NCI-H1436 treated with DMSO at 0.1 percent for 48 hours (cell line): ENCODE data around the gene MAB21L4.

ENCODE experiments used
- DNase-seq: peaks from one replicate; lab custom pipeline; 2025; lab: John Stamatoyannopoulos, UW

Gene MAB21L4

DNA sequence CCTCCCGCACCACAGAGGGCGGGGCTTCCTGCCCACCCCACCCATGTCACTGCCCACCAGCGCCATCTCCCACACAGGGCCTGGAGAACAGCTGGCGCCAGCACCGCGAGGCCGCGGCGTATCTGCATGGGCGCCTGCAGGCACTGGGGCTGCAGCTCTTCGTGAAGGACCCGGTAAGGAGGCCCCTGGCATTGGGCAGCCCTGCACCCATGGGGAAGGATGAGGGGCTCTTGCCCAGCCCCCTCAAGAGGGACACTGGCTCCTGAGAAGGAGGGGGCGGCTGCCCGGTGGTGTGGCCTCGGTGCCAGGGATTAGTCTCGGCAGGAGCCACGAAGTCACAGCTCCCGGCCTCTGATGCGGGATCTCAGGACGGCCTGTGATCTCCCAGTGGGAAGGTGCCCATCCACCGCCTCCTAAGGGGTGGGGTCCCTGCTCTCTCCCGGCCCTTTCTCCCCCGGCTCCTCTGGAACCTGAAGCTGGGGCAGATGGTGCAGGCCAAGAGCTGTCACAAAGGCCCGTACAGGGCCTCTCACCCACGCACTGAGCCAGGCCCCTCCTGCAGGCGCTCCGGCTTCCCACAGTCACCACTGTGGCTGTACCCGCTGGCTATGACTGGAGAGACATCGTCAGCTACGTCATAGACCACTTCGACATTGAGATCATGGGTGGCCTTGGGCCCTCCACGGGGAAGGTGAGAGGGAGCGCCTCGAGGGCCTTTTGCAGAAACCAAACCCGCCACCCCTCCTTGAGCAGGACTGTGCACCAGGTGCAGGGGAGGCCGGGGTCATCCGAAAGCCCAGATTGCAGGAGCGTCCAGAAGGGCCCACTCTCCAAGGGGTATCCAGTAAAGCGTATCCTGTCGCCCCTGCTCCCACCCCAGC, 18.3 kb downstream of the MAB21L4 start:
- DNase-seq, result no peak

DNA sequence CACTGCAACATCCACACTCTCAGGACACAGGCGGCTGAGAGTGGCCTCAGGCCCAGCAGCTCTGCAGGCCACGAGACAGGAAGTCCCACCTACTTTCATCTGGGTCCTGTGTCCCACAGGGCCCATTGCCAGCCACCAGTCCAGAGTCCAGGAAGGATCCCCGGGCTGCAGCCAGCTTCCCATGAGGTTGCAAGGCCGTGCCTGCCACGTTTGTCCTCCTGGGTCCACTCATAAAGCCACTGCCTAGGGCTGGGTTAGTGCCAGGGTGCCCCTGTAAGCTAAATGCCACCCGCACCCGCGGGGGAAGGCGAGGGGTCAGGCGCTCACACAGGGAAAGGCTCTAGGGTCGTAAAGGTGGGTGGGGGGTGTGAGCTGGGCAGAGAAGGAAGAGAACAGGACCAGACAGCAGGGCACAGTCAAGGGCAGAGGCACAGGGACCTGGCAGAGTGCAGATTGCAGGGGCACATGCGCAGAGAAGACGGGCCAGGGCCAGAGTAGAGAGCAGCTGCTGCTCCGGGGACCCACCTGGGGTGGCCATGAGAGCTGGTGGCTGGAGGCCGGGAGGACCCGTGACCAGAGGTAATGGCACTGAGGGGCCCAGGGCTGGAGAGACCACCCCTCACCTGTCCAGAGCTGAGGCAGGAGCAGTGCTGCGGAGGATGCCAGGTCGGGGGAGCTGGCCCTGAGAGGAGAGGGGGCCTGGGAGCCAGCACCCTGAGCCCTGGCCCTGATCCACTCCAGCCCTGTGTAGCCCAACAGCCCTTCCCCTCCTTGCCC, 19.3 kb downstream of the MAB21L4 start:
- DNase-seq, result no peak

DNA sequence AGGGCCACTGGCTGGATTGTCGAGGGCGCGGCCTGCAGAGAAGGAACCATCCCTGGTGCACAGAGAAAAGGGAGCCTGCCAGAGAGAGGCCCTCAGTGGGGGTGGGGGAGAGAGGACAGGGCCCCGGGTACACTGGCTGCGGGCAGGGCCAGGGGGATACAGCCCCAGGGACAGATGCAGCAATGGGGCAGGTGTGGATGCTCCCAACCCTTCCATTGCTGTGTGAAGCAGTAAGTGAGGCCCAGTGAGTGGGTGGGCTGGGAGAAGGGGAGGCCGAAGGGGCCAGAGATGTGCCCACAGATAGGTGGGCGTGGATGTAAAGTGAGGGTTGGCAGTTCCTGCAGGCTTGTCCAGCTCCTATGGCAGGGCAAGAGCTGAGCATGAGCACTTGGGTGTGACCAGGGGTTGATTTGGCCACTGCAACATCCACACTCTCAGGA, 19.9 kb downstream of the MAB21L4 start:
- DNase-seq, result no peak

DNA sequence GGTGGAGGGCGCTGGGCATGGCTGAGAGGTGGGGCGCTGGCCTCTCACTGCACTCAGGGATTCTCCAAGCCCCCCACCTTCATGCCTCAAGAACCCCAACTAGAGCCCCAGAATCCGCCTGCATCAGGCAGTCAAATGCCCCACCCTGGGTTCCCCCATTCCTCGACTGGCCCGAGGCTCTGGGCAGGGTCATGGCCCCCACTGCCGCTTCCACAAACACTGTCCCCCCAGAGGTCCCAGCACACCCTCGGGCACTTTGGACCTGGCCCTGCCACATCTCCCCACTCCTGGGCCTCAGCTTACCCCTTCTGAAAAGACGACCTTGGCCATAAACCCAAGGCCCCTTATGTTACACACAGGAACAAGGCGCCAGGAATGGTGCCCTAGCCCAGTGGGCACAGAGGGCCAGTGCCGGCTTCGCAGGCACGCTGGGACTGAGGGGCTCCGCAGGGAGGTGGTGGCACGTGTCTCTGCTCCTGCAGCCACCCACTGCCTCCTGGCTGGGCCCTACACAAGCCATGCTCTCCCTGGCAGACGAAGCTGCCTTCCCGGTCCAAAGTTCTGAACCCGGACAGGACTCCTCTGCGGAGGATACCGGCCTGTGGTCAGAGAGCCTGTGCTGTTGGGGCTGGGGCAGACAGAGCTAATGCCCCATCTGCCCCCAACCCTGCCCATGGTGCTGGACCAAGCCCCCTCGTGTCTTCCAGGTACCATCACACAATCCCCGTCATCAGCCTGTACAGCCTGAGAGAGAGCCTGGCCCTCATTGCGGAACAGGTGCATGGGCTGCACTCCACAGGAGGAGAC, 20.5 kb downstream of the MAB21L4 start:
- no peak for DNase-seq

DNA sequence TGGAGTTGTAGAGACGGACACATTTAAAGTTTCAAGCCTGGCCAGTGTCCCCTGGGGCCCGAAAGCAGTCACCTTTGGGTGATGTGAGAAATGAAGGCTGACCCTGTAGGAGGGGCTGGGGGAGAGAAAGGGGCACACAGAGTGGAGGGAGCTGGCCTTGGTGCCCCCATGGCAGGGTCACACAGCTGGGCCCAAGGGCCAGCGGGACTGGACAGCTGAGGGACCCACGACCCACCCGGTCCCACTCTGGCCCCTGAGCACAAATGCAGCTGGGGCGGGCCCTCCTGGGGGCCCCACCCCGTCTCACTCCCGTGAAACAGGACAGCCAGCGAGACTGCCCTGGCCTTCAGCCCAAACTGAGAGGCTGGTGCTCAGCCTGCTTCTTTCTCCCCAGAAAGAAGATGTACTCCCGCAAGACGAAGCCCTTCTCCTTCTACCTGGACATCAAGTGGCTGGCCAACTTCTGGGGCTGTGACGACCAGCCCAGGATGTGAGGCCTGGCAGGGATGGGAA, 21.2 kb downstream of the MAB21L4 start:
- no peak for DNase-seq

DNA sequence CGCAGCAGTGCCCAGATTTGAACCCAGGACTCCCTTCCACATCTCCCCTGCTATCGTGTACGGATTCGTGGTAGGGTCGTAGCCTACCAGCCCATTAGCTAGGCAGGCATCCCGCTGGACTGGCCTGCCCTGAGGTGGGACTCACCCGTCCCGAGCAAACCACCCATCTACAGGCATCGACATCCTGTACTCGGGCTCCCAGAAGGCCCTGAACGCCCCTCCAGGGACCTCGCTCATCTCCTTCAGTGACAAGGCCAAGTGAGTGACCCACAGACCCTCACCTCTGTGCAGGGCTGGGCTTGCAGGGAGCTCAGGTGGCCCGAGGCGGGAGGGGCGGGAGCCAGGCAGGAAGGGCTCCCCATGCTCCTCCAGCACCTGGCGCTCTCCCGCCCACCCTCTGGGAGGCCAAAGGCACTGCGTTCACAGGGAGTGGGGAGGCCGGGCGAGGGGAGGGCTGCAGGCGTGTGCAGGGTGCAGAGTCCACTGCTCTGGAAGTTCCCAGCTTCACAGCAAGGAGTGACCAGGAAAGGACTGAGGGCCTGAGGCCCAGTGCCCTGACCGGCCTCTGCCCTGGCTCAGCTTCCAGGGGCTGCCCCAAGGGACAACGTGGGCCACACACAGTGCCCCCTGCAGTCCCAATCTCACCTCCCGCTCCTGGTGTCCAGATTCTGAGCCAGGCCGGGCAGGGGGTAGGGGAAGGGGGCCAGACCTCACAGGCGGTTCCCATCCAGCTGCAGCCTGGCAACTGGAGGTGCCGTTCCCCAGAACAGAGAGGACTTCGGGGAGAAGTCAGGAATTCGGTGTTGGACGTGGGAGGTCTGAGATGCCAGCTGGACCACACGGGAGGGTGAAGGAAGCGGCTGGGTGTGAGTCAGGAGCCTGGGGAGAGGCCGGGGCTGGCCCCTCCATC, 21.9 kb downstream of the MAB21L4 start:
- no peak for DNase-seq

DNA sequence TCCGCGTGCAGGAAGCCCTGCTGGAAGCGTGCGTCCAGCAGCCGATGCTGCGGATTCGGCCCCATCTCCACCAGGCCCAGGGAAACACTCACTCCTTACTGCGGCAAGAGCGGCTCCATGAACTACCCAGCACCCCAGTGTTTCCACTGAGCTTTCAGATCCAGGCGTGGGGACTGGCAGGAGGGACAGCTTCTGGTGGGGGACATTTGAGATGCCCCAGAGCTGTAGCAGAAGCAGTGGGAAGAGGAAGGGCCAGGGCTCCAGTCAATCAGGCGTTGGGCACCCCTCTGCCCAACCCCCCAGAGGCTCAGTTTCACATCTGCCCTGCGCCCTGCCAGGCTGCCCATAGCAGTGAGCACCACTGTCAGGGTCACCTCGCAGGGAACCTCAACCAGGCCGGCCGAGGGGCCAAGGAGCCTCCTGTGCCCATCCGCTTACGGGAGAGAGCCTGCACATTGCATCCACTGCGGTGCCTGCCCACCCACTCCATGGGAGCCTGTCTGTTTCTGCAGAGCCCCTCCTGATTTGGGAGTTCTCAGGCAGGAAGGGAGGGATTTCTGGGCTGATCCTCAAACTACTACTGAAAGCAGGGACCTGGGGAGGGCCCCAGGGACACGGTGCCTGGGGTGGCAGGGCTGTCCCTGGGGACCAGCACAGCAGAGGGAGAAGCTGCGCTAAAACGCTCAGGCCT, 22.7 kb downstream of the MAB21L4 start:
- DNase-seq, result no peak

DNA sequence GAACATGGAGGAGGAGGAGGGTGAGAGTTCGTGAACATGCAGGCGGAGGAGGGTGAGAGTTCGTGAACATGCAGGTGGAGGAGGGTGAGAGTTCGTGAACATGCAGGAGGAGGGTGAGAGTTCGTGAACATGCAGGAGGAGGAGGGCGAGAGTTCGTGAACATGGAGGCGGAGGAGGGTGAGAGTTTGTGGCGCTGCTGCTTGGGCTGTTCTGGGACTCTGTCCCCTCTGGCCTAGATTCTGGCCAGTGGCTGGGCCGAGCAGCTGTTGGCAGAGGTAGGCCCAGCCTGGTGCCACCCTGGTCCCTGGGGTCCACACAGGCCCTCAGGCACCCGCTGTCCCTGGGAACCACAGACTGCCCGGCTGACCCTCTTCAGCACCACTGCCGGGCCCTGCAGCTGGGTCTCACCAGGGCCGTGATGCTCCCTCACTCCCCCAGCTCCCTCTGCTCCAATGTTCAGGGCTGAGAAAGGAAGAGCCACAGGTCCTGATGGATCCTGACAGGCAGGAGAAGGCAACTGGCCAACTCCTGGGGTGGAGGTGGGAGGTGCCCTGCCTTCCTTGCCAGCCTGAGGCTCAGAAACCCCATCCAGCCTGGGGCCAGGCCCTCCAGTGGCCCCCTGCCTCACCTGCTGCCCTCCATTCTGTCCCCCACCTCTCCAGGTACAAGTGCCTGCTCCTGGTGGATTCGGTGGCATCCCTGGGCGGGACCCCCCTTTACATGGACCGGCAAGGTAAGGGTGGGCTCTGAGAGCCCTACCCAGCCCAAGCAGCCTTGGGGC, 23.4 kb downstream of the MAB21L4 start:
- DNase-seq, result no peak

DNA sequence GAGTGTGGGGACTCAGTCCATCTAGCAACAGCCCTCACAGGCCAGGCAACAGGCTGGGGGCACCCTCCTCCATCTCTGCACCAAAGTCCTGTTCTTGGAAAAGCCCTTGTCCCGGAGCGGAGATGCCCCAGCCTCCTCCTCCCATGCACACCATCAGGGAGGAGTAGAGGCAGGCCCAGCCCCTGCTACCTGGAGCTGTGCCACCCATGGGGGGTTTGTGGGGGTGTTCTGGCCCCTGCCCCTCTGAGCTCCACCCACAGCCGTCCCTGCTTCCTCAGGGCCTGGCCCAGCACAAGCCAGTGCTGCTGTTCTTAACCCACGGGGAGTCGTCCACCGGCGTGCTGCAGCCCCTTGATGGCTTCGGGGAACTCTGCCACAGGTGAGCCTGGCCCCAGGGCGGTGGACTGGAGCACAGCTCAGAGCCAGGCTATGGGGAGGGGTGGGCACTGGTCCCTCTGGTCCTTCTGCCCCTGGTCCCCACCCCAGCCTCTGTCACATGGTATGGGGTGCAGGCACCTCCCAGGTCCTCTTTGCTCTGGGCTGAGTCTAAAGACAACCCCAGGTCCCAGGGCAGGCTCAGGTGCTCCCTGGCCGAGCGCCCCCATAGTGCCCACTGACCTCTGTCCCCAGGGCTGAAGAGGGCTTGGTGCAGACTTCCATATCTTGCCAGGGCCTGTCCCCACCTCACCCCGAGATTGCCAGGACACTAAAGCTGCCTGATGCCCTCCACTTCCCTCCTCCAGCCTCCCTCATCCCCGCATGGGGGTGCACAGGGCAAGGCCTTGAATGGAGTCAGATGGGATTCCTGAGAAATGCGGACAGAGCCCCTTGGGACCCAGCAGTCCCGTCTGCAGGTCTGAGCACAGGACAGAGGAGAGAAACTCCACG, 24.6 kb downstream of the MAB21L4 start:
- no peak for DNase-seq

DNA sequence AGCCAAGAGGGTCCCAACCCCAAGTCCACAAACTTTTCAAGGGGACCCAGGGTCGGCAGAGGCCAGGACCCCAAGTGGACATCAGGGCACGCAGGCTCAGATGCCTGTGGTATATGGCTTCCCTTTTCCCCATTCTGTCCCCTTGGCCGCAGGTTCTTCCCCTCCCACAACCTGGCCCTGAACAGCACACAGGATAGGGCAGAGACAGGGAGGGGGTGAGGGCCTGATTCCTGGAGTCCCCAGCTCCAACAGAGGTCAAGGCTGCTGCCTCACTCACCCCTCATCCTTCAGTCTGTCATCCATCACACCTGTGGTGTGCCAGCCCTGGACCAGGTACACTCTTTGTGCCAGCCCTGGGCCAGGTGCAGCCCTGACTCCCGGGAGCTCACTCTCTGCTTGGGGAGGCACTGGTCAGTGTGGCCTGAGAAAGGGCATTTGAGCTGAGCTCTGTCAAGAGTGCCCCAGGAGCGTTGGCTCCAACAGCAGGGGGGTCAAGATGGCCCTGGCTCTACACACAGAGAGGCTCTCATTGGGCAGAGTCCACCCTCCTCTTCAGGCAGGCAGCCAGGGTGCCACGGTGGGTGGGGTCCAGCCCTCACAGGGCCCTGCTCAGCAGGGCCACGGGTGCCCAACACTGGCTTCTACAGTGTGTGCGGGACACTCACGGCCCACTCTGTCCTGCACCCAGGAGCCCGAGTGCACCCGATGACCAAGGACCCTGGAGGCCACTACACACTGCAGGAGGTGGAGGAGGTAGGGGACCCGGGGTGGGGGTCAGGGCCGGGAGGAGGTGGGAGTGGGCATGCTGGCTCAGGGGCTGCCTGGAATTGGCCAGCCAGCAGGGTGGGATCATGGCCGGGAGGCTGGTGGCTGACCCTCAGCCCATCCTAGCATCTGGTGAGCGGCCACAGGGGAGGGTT, 25.7 kb downstream of the MAB21L4 start:
- no peak for DNase-seq

DNA sequence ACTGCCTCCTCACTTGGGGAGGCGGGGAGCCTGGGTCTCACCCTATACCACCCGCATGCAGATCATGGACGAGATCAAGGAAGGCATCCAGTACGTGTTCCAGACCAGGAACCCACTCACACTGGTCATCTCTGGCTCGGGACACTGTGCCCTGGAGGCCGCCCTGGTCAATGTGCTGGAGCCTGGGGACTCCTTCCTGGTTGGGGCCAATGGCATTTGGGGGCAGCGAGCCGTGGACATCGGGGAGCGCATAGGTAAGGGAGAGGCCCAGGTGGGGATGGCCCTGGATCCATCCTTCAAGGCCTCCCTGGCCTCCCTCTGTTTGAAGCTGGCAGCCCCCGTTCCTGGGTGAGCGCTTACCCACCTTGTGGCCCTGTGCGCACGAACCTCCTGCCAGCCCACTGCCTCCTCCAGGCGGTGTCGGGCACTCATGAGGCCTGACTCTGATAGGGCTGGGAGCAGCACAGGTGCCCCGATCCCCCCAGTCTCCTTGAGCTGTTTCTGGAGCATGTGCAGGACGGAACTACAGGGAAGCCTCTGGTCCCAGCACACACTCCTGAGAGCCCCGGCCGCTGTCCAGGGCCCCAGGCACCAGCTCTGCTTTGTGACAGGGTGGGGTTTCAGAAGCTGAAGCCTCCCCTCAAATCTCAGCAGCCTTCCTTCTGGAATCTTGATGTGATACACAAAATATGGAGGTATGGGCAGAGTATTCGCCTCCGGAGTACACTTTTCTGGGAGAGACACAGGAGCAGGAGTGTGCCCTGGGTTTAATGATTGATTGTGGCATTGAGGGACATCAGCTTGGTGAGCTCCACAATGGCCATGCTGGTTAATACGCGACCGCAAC, 26.6 kb downstream of the MAB21L4 start:
- no peak for DNase-seq

DNA sequence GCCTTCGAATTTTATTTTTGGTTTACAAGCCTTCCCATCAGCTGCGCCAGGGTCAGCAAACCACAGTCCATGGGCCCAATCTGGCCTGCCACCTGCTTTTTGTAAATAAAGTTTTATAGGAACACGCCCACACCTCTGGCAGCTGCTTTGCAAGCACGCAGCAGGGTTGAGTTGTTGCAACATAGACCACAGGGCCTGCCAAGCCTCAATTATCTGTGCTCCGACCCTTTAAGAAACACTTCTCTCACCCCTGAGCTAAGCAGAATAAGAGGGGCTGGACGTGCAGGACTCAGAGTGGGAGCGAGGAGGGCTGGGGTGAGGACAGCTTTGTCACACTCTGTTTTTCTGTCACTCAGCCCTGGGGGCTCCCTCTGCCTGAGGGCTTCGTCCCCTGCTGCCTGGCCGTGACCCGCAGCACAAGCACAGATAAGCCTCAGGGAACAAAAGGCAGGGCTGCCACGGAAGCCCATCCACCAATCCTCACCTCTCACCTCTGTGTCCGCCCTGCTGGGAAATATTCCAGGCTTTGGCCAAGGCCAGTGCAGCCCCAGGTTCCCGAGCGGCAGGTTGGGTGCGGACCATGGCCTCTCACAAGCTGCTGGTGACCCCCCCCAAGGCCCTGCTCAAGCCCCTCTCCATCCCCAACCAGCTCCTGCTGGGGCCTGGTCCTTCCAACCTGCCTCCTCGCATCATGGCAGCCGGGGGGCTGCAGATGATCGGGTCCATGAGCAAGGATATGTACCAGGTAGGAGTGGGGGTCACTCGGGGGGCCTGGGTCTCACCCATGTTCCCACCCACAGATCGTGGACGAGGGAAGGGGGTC, 27.5 kb downstream of the MAB21L4 start, which contains the start of gene AGXT:
AGXT (plus strand) TSS at position 539 of the 823 bp plus-strand sequence; CDS start at position 581, 42 bp downstream.
- DNase-seq, result no peak

DNA sequence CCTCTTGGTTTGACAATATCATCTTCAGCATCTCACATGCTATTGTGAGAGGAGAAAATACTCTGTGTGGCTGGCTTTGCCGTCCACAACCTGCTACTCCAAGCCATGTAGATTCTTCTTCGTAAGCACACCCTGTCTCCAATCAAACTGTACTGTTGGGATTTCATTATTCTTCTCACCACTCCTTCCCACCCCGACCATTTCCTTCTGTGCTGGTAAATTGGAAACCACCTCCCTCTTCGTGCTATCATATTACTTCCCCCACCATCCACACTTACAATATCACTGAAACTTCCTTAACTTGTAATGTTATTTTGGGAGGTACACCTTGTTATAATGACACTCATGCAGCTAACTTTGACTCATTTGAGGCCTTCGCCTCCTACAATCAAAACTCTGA, 30.6 kb downstream of the MAB21L4 start:
- no peak for DNase-seq

DNA sequence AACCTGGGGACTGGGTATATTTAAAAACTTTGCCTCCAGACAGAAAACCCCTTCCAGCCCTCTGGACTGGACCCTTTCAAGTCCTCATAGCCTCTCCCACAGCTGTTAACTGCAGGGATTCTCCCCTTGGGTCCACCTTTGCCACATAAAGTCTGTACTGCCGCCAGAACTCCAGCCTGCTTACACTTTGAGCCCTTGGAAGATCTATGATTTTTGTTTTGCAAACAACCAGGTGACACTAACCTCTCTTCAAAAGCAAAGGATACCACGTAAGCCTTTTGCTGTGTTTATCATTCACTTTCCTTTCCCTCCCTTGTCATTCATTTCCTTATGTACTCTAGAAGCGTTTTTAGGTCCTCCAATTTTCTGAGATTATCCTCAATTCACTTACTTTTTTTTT, 31.5 kb downstream of the MAB21L4 start:
- no peak for DNase-seq

DNA sequence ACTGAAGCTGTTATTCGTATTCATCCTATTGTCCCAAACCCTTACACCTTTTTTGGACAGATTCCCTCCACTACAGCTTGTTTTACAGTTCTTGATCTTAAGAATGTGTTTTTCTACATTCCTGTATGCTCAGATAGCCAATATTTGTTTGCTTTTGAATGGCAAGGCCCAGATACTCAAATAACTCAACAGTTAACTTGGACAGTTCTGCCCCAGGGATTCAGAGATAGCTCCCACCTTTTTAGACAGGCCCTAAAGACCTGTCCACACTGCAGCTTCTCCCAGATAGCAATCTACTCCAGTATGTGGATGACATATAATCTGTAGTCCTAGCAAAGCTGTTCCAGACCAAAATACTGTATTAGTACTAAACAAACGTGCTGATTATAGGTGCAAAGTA, 34.4 kb downstream of the MAB21L4 start:
- DNase-seq, result no peak

DNA sequence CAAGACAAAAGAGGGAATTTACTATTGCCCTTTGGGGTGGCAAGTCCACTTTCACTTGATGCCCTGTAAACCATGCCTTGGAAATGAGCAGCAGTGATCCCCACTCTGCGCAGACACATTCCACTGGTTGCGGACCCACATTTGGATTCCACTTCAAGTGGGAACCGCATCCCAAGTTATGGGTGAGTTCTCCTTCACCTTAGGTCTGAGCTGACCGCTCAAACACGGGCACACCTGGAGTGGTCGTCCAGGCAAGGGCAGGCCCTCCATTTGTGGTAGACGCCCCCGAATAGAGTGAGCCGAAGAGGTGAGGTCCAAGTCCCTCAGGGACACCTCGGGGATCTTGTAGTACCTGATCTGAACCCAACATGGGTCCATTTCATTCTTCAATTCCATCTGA, 37.1 kb downstream of the MAB21L4 start:
- DNase-seq, result no peak
